Measurements from ENCODE around the gene ELAVL1.

Gene ELAVL1

DNA sequence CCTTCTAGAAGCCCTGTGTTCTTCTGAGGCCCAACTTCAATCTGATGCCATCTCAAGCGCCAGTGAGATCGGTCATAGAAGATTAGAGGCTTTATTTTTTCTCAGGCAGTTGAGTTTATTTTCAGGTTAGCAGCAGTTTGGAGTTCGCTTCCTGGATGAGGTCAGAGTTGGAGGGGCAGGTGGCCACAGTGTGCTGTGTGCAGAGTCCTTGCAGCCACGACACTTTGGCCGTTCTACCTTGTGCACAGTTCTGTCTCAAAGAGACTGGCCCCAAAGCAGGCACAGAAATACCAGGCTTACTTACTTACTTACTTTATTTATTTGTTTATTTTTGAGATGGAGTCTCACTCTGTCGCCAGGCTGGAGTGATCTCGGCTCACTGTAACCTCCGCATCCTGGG is 15.9 kb upstream of the ELAVL1 start:
- no peak for DNase-seq (ENCODE audit: low spot score)

GRCh38 chr19:8020681-8021080 is 15.2 kb upstream of the ELAVL1 start:
- DNase-seq (ENCODE audit: low spot score): no peak

DNA sequence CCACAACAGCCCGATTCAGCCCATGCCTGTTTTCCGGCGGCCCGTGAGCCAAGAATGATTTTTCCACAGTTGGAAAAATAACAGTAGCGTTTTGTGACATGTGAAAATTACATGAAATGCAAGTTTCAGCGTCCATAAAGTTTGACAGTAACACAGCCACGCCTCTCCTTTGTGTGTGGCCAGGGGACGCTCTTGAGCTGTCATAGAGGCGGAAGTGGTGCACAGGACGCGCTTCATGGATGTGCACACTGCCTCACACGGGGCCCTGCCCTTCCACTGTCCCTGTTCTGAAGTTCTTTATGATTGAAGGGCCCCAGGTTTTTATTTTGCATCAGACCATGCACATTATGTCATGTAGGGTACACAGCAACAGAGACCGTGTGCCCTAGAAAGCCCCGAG is 12.4 kb upstream of the ELAVL1 start:
- peak; percentile 6 for DNase-seq (ENCODE audit: low spot score)

DNA sequence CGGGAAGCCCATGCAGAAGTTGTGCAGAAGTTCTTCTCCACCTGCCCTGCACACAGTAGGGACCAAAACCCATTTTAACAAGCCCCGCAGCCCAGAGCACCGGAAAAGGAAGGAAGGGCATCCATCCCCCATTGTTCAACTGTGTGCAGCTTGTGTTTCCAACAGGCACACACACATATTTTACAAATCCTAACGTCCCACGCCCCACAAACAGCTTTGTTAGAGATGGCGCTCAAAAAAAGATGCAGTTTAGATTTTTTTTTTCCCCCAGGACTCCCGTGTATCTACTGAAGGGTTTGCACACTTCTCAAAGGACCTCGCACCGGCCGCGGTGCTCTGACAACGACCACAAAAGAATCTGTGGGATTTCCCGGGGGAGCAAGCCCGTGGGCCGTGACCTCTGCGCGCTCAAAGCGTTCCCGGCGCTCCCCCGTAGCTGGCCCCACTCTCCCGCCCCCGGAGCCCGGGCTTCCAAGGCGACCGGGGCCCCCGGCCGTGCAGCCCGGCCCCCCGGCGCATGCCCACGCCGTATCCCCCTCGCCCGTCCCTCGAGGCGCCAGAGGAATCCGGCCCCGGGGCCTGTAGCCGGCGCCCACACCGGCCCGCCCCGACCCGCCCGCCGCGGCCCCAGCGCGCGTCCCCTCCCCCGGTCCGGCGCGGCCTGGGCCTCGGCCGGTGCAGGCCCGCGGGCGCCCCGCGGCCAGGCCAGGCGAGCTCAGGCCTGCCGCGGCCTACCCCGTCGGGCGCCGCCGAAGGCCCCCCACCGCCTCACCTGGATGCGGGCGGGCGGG is 523 bp downstream of the ELAVL1 start:
- peak; percentile 32 for DNase-seq (ENCODE audit: low spot score)

DNA sequence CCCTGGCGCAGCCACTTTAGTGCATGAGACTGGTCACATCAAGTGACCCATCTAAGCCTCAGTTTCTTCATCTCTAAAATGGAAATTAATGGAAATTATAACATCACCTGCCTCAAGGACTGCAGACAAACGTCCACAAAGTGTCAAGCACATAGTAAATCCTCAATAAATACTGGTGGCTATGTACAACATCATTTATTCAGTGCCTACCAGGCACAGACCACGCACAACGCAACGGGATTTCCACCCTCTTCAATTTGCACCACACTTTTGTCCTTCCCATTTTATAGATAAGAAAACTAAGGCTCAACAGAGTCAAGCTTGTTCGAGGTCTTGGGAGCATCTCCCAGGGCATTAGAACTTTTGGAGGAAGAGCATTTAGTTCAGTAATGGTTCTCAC is 1.4 kb downstream of the ELAVL1 start:
- no peak for DNase-seq (ENCODE audit: low spot score)

DNA sequence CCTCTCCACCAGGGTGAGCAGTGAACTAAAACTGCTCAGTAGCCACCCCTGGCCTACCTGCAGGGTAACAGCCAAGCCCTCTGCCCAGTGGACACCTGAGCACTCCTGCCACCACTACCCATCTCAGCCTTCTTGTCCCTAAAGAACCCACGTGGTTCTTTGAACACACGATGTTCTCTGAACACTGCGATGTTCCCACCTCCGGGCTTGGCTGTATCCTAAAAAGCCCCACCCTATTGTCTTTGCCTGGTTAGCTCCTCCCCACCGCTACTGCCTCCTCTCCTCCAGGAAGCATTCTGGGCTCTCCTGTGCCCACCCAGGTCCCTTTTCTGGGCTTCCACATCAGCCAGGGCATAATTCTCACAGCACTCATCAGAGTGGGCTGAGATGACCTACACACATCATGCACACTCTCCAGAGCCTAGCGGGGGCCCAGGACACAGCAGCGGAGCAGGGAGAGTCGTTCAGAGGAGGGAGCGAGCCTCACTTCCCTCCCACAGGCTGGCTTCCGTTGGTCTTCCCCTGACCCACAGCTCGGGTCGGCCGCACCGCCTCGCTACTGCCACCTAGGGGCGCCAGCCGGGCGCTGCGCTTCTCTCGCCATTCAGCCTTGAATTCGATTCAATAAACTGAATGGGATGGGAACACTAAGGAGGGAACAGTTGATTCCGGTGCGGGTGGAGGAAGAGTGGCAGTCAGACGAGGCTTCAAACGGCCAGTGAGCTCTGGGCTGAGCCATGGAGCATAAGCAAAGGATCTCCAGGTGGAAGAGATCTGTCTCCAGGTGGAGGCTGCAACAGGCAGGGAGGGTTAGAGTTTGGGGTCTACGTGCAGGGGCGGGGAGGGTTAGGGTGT is 3.2 kb downstream of the ELAVL1 start:
- DNase-seq (ENCODE audit: low spot score): peak; percentile 76

DNA sequence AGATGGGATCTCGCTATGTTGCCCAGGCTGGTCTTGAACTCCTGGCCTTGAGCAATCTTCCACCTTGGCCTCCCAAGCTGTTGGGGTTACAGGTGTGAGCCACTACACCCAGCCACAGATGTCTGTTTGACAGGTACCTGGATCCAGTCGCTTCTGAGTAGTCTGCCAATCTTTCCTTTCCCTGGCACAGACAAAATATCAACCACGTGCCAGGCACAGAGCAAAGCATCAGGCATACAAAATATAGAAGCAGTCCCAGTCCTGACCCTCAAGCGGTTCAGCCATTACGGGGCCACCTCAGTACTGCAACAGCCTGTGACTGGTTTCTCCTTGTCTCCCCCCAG is 3.8 kb downstream of the ELAVL1 start:
- no peak for DNase-seq (ENCODE audit: low spot score)

GRCh38 chr19:8000298-8001038 is 5.0 kb downstream of the ELAVL1 start:
- no peak for DNase-seq (ENCODE audit: low spot score)

- DNase-seq (ENCODE audit: low spot score): no peak
These were observed 6.1 kb downstream of the ELAVL1 start for GRCh38 chr19:7999376-7999775.

DNA sequence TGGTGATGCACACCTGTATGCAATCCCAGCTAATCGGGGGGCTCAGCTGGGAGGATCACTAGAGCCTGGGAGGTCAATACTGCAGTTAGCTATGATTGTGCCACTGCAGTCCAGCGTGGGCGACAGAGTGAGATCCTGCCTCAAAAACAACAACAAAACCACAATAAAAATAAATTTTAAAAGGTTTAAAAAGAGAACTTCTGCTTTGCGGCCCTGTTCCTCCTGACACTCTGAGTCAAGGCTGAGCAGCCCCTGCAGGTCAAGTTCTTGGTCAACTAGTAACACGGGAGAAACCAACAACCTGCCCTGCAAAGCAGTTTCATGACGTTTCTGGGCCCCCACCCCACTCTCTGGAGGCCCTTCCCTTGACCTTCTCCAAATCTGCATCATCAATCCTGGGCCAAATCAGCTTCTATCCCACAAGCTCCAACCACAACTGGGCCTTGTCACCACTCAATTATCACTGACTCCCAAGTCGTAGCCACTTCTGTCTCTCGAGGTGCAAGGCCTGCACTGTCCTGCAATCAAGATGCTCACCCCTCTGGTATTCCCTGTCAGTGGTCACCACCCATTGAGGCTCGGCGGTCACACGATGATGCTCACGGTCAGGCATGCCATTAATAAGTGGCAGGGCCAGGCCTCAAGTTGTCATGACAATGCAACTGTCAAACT is 7.5 kb downstream of the ELAVL1 start:
- DNase-seq (ENCODE audit: low spot score): no peak

GRCh38 chr19:7996883-7997282 is 8.6 kb downstream of the ELAVL1 start:
- DNase-seq (ENCODE audit: low spot score): no peak

GRCh38 chr19:7995810-7996158 is 9.7 kb downstream of the ELAVL1 start:
- DNase-seq (ENCODE audit: low spot score): no peak

- no peak for DNase-seq (ENCODE audit: low spot score)
These were observed 10.3 kb downstream of the ELAVL1 start for GRCh38 chr19:7994928-7995809.

GRCh38 chr19:7994114-7994513 is 11.3 kb downstream of the ELAVL1 start:
- no peak for DNase-seq (ENCODE audit: low spot score)

- no peak for DNase-seq (ENCODE audit: low spot score)
These were observed 11.9 kb downstream of the ELAVL1 start for GRCh38 chr19:7993560-7993959.

DNA sequence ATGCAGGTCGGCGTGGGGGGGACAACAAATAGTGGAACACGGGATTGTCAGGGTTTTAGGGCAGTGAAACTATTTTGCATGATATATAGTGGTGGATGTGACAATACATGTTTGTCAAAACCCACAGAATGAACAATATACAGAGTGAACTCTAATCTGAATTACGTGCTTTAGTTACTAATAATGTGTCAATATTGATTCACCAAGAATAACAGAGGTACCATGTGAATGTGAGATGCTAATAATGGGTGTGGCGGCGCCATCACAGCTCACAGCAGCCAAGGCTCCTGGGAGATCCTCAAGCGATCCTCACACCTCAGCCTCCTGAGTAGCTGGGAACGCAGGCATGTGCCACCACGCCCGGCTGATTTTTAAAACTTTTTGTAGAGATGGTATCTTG is 12.9 kb downstream of the ELAVL1 start:
- DNase-seq (ENCODE audit: low spot score): no peak

GRCh38 chr19:7989071-7989575 is 16.3 kb downstream of the ELAVL1 start:
- no peak for DNase-seq (ENCODE audit: low spot score)

DNA sequence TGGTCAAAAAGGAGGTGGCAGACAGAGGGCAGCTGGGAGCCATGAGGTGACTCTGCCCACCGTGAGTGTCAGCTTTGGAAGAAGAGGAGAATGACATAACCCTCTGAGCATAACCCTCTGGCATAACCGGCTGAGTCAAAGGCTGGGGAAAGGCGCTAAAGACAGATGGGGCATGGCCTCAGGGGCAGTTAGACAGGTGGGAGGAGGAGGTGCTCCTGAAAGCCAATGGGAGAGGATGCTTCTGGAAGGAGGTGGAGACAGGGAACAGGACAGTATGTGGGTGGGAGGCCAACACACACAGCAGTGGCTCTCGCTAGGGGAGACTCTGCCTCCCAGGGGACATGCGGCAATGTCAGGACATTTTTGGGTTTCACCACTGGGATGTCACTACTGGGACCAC is 17.1 kb downstream of the ELAVL1 start:
- no peak for DNase-seq (ENCODE audit: low spot score)

DNA sequence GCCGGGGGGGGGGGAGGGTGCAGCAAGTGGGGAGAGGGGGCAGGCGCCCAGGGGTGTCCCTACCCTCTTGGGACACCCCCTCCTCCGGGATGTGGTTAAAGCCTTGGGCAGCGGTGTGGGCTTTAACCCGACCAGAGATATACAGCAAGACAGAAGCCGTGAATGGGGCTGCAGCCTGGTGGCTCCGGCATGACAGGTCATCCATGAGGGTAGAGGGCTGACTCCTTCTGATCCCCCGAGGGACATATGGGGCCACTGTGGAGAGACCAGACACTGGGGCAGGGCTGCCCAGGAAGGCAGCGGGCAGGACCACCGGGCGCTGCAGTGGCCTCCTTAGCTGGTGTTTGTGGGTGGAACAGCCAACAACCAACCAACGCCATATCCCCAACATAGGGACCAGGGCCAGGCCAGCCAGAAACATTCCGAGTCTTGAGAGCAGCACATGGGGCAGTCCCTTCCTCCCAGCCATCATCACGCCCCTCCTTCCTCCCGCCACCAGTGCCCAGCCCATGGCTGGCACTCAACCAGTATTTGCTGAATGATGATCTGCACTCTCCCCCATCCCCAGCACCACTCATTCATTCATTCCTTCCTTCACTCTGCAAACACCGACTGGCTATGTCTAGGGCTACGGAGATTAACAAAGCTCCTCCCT is 18.2 kb downstream of the ELAVL1 start:
- no peak for DNase-seq (ENCODE audit: low spot score)

- DNase-seq (ENCODE audit: low spot score): peak; percentile 43
These were observed 18.9 kb downstream of the ELAVL1 start for GRCh38 chr19:7986321-7987113.

Measured in kidney capillary endothelial cell (primary cell).